Activated T-helper 2 cell treated with anti-CD3 and anti-CD28 coated beads, Interferon-gamma antibody, Interleukin-2, Interleukin-4, amounts not matched to agents 10 μg/mL and 5 μg/mL and 100 μg/mL, durations not matched to agents 14 hours and 24 hours and 36 hours (primary cell): ENCODE data around the gene FAM241B. TPM values are rescaled to one million over a fixed set of nuclear protein-coding genes. Genes with fewer than 3 reads are reported as not detected.

Experiments used
- DNase-seq: peaks from one replicate; pipeline ENCODE4 v3.0.0; 2021; ENCODE audit warnings: low spot score
- H3K27ac Mint-ChIP-seq: one replicate; pipeline ENCODE4 v1.8.0; 2021; ENCODE audit warnings: mixed read lengths
- H3K27me3 Mint-ChIP-seq: one replicate; pipeline ENCODE4 v1.8.0; 2021; ENCODE audit warnings: low read depth, mixed read lengths
- H3K36me3 Mint-ChIP-seq: one replicate; pipeline ENCODE4 v1.8.0; 2021; ENCODE audit warnings: low read depth, mixed read lengths
- H3K4me1 Mint-ChIP-seq: one replicate; pipeline ENCODE4 v1.8.0; 2021; ENCODE audit warnings: low read depth, mixed read lengths
- H3K4me3 Mint-ChIP-seq: one replicate; pipeline ENCODE4 v1.8.0; 2021; ENCODE audit warnings: low read depth, mild to moderate bottlenecking, moderate library complexity, mixed read lengths
- H3K9me3 Mint-ChIP-seq: one replicate; pipeline ENCODE4 v1.8.0; 2021; ENCODE audit warnings: mixed read lengths
- intact Hi-C: fragments of 100-400 bp; cut with micrococcal nuclease; formaldehyde crosslinking; loops from one replicate; pipeline ENCODE4 v1.15.1; 2023
- total RNA-seq: library from RNA; stranded (reverse); gene quantifications from 2 replicates; pipeline ENCODE4 v1.2.3, GENCODE V29; 2022

The FAM241B gene
- total RNA-seq, 1 donor from 2014 or later: 9.3 TPM

DNA sequence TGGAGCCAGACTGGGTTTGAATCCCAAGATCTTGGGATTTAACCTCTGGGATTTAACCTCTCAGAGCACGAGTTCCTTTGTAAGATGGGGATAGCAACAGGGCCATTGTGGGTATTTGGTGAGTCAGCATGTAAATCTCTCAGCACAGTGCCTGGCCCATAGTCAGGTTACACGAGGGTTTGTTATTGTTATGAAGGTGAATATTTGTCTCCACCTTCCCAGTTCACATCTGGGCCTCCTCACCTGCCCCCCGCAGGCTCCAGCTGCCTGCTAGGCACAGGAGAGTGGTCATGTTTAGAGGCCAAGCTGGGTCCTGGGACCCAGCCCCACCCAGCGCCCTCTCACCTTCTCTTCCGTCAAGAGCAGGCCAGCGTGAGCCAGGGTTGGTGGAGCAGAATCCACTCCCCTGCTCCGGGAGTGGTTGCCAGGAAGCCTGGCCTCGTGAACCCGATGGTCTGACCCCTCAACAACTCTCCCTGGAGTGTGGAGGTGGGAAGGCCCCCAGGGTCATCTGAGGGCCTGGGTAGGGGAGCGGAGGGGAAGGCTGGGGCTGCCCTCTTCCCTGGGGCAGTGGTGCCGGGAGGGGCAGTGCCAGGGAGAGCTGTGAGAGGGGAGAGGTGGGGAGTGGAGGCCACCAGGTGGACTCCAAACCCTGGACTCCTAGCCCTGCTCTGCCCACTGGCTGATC is 26.0 kb downstream of the FAM241B start:
- Mint-ChIP-seq H3K4me3 (no peak overlapping the region), H3K9me3 (no peaks in the 10 kb centered on the region), H3K27ac (no peak overlapping the region), H3K27me3 (peaks cover 15% of the 10 kb centered on the region), H3K36me3 (no peaks in the 10 kb centered on the region), H3K4me1 (peaks cover 8% of the 10 kb centered on the region)
- no peak for DNase-seq
- intact Hi-C loops: no loop called here

DNA sequence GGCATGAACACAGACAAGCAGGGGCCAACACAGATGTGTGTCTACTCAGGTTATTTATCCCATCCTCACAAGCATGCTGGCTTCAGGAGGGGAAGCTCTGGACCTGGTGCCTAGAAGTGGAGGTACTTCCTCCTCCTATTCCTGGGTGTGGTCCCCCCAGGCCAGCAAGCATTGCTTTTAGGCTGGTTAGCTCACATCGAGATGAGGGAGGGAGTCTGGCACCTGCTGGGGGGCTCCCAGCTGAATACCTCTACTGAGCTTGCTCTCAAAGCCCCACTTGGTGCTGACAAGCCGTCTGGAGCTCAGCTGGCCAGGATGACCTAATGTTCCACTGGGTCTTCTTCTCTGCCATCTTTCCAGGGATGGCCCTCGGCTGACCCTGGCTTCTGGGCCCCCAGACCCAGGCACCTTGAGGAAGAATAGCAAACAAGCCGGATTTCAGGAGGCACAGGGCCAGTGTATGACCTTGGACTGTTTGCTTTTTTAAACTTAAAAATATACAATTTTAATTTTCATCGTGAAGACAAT is 26.8 kb downstream of the FAM241B start:
- H3K27me3 Mint-ChIP-seq: peaks cover 15% of the 10 kb centered on the region
- intact Hi-C loops: no loop called here
- H3K9me3 Mint-ChIP-seq: no peaks in the 10 kb centered on the region
- H3K4me3 Mint-ChIP-seq: no peak overlapping the region
- no peak overlapping the region for H3K27ac Mint-ChIP-seq
- H3K36me3 Mint-ChIP-seq: no peaks in the 10 kb centered on the region
- peaks cover 2% of the 10 kb centered on the region for H3K4me1 Mint-ChIP-seq
- DNase-seq: no peak

DNA sequence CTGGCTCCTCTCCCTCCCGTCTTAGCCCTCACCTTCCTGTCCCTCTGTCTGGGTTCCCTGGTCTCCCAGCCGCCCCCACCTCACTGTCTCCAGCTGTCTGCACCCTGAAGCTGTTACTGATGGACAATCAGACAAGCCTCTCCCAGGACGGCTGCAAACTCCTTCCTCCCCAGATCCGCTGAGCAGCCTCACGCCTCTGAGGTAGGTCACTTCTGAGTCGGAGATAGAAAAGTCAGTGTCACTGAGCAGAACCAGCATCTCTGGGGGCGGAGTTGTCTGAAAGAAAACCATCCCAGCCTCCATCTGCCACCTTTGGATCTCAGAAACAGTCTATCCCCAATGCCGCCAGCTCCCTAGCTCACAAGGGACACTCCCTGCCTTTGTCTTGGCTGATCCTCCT is 27.4 kb downstream of the FAM241B start:
- H3K27ac Mint-ChIP-seq: no peak overlapping the region
- H3K4me1 Mint-ChIP-seq: no peaks in the 10 kb centered on the region
- DNase-seq: no peak
- H3K9me3 Mint-ChIP-seq: no peaks in the 10 kb centered on the region
- H3K27me3 Mint-ChIP-seq: peaks cover 15% of the 10 kb centered on the region
- H3K36me3 Mint-ChIP-seq: no peaks in the 10 kb centered on the region
- intact Hi-C loops: no loop called here
- no peak overlapping the region for H3K4me3 Mint-ChIP-seq

DNA sequence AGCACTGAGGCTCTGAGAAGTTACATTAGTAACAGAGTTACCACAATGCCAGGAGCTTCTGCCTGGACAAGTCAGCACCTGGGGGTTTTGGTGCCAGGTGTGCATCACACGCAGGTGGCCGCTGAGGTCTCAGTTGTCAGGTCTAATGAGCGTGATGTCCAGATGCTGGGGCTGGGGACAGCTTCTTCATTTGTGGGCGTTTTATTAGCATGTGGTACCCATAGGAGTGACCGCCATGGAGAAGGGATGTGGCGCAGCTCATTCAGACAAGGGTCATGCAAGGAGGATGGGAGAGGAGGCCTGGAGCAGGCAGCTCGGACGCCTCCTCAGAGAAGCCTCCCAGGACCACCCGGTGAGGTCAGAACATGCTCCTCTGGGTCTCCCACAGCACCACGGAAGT is 27.8 kb downstream of the FAM241B start:
- no peak overlapping the region for H3K4me3 Mint-ChIP-seq

DNA sequence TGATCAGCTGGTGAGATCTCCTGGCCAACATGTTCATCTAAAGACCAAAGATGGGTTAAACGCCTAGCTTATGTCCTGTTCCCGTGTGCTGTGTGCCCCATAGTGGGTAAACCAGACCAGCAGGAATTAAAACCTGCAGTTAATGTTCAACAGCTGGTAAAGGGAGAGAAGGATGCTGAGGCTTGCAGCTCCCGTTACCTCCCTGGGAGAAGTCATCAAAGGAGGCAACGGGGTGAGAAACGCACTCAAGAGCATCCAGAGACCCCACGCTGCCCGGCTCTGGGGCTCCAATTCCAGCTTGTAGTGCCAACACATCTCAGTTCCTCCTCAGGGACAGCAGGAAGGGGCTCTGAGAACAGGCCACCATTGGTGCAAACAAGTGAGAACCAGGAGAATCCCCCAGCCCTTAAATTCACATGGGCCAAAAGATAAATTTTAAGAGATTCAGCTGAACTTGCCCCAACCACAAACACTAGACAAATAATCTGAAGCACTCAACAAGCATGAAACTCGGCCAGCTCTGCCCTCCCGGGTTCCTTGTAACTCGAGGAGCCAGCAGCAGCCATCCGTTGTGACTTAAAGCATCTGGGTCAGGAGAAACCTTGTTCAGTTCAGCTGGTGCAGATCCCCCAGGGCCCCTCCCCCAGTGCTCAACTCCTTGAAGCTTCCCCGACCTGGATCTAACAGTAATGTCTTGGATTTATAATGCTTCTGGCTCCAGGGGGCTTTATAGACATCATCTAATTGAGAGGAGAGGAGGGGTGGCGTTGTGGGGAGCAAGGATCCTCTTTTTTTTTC is 29.4 kb downstream of the FAM241B start:
- Mint-ChIP-seq H3K4me1 (no peaks in the 10 kb centered on the region), H3K27me3 (peaks cover 13% of the 10 kb centered on the region), H3K36me3 (no peaks in the 10 kb centered on the region), H3K9me3 (no peaks in the 10 kb centered on the region), H3K4me3 (no peak overlapping the region), H3K27ac (no peak overlapping the region)
- no peak for DNase-seq
- intact Hi-C loops: no loop called here

More for the DNA sequence above, 27.8 kb downstream of the FAM241B start:
- Mint-ChIP-seq H3K9me3 (no peaks in the 10 kb centered on the region), H3K4me1 (no peaks in the 10 kb centered on the region), H3K36me3 (no peaks in the 10 kb centered on the region), H3K27me3 (peaks cover 15% of the 10 kb centered on the region), H3K27ac (no peak overlapping the region)
- no peak for DNase-seq
- intact Hi-C loops: no loop called here

DNA sequence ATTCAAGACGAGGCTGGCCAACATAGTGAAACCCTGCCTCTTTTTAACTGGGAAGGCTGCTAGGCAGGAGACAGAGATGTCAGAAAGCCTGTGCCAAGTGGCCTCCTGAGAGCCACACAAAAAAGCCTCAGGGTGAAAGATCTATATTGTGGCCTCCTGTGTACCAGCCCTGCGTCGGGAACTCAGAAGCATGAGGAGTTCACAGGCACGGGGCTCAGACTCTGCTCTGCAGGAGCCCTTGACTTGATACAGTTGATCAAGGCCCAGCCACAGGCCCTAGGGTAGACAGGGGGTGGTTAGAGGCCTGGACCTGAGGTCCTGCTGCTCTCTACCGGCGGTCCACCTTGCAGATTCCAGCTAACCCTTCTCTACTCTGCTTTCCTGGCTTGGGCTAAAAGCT is 30.2 kb downstream of the FAM241B start:
- no peaks in the 10 kb centered on the region for H3K4me1 Mint-ChIP-seq

DNA sequence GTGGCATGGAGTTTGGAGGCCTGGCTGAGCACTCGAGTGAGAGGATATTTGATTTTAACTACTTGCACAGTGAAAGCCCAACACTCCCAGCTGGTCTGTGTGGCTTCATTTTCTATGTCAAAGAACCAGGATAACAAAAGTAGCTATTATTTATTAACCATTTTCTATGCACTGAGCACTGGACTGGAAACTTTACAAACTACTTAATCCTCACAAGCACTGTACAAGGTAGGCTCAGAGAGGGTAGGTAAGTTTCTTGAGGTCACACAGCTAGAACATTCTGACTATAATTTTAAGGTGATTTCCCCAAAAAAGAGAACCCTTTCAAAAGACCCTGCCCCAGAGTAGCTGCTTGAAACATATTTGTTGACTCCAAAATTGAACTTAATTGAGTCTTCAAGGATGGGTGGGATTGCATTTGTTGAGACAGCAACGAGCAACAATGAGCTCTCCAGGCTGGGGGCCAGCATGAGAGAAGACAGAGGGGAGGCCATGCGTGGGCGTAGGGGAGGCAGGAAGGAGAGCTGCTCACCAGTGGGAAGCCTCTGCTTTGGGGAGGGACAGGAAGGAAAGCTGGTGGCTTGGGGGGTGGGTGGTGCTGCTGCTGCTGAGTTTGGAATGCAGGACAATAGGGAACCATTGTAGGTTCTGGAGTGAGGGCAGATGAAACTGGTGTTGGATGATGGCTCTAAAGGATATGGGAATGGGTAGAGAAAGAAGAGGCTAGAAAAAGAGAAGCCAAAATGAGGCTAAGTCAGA is 31.5 kb downstream of the FAM241B start:
- H3K4me3 Mint-ChIP-seq: no peak overlapping the region
- H3K4me1 Mint-ChIP-seq: no peaks in the 10 kb centered on the region
- peaks cover 9% of the 10 kb centered on the region for H3K27me3 Mint-ChIP-seq
- no peak for DNase-seq
- intact Hi-C loops: no loop called here
- no peaks in the 10 kb centered on the region for H3K36me3 Mint-ChIP-seq
- no peak overlapping the region for H3K27ac Mint-ChIP-seq
- no peaks in the 10 kb centered on the region for H3K9me3 Mint-ChIP-seq

More for the DNA sequence above, 30.2 kb downstream of the FAM241B start:
- no peaks in the 10 kb centered on the region for H3K36me3 Mint-ChIP-seq
- intact Hi-C loops: no loop called here
- H3K9me3 Mint-ChIP-seq: no peaks in the 10 kb centered on the region
- no peak for DNase-seq
- no peak overlapping the region for H3K4me3 Mint-ChIP-seq
- no peak overlapping the region for H3K27ac Mint-ChIP-seq
- H3K27me3 Mint-ChIP-seq: peaks cover 12% of the 10 kb centered on the region

DNA sequence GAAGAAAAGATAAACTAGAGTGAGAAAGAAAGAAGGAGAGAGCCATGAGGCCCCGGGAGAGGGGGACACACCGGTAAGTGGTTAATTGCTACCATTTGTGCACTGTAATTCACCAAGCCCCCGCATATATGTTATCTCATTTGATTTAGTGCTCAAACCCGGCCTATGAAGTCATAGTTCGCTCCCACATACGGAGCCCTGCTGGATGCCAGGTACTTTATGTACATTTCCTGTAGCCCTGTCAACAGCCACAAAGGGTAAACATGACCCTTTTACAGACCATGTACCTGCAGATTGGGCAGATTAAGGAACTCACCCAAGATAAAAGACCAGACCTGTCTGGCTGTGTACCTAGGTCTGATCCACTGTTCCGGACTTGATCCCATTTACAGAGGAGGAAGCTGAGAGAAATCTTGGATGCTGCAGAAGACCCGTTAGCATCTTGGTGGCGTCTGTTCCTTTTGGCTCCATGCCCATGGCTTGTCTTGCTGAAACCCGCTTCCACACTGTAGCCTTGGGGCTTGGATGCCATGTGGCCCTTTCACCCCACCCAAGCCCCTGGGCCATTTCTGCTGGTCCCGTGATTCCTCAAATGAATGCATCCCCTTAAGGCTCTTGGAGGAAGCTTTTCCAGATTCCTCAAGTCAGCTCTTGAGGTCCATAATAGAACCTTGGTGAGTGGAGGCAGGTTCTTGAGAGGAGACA is 32.3 kb downstream of the FAM241B start:
- Mint-ChIP-seq H3K4me1 (no peaks in the 10 kb centered on the region), H3K9me3 (no peaks in the 10 kb centered on the region), H3K36me3 (no peaks in the 10 kb centered on the region), H3K27ac (no peak overlapping the region), H3K4me3 (no peak overlapping the region), H3K27me3 (peaks cover 11% of the 10 kb centered on the region)
- no peak for DNase-seq
- intact Hi-C loops: no loop called here

DNA sequence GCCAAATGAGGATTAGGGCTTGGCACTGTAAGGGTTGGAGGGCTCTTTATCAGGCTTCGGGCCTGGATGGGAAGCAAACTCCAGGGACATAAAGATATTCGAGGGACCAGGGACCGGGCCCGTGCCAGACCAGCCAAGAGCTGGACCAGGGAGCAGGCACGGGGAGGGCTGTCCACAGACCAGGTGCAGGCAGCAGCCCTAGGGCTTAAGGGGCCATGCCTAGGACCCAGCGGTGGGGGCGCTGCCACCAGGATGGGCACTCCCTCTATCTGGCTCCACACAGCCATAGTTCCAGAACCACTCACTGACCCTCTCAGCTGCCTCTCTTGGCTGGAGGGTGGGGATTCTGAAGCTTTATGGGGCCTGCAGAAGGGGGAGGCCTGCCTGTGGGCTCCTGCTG is 32.9 kb downstream of the FAM241B start:
- DNase-seq: no peak
- Mint-ChIP-seq H3K27ac (no peak overlapping the region), H3K9me3 (no peaks in the 10 kb centered on the region), H3K4me3 (no peak overlapping the region), H3K36me3 (no peaks in the 10 kb centered on the region), H3K4me1 (no peaks in the 10 kb centered on the region), H3K27me3 (peaks cover 8% of the 10 kb centered on the region)
- intact Hi-C loops: no loop called here

DNA sequence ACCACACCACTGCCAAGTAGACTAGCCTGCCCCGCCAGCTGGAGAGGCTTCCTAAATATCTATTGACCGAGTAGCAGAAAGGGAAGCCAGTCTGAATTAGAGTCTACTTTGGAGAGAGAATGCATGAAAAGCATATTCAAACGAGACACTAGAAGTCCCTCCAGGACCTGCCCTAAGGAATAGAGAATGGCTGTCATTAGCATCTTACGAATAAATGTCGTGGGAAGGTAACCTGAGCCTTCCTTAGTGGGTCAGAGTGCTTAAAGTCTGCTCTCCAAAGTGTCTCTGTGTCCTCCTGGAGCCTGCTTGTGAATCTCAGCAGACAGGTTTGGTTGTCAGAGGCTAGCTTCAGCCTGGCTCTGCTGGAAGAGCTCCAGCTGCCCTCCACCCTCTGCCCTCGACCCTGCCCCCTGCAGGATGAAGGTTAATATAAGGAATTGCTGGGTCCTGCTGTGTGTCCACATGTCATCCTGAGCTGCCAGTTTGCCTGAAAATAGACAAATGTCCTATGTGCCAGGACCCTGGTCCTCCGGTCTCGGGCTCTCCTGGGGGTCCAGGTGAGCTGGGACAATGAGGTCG is 33.4 kb downstream of the FAM241B start:
- H3K27ac Mint-ChIP-seq: no peak overlapping the region
- no peaks in the 10 kb centered on the region for H3K4me1 Mint-ChIP-seq
- DNase-seq: no peak
- no peak overlapping the region for H3K4me3 Mint-ChIP-seq
- intact Hi-C loops: no loop called here
- no peaks in the 10 kb centered on the region for H3K9me3 Mint-ChIP-seq
- peaks cover 6% of the 10 kb centered on the region for H3K27me3 Mint-ChIP-seq
- H3K36me3 Mint-ChIP-seq: no peaks in the 10 kb centered on the region

DNA sequence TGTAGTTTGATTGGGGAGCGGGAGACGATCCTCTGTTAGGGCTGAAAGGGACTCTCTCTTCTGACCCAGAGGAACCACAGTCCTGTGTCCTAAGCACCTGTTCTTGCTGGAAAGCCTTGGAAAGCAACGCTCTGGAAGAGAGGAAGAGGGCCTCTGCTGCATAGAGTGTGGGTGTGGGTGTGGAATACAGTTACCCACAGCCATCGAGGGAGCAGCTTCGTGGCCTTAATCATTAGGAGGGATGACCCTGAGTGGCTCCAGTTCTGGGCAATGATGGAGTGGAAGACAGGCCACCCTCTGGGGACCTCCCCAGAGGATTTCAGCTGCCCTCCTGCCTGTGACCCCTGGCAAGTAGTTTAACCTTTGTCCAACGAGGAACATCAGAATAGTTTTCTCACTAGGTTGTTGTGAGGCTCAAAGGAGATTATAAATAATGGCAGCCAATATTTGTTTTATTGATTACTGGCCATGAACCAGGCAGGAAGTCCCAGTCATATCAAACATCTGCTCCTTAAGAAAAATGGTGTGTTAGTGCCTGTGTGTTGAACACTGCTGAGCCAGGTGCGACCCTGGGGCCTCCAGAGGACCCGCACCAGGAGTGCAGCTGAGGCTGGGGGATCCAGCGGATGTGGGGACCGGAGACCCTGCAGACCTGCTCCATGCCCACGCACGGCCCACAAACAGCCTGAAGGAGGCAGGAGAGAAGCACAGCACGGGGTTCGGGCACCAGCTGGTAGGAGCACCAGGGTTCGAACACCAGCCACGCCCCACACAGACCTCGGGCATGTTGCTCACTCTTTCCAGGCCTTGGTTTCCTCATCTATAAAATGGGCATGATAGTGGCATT is 35.6 kb downstream of the FAM241B start:
- no peaks in the 10 kb centered on the region for H3K36me3 Mint-ChIP-seq

More for the DNA sequence above, 35.6 kb downstream of the FAM241B start:
- Mint-ChIP-seq H3K4me1 (no peaks in the 10 kb centered on the region), H3K4me3 (no peak overlapping the region), H3K27me3 (peaks cover 6% of the 10 kb centered on the region), H3K27ac (no peak overlapping the region), H3K9me3 (no peaks in the 10 kb centered on the region)
- DNase-seq: no peak
- intact Hi-C loops: no loop called here
